A549 treated with Mapracorat at 1 μM for 4 hours (cell line): ENCODE data around the gene SLCO1B1. TPM values are rescaled to one million over a fixed set of nuclear protein-coding genes. Genes with fewer than 3 reads are reported as not detected.

Experiments
- total RNA-seq: library from RNA; stranded (reverse); fragments of 200-300 nt; extraction: Qiagen RNA extraction; gene quantifications from 5 replicates; pipeline ENCODE4 v1.2.3, GENCODE V29; 2022

Gene SLCO1B1
- 0.34 to 0.65 TPM (median 0.39 TPM) in 5 replicates for total RNA-seq

GRCh38 chr12:21130998-21131397 is at the start of gene SLCO1B1:
Gene SLCO1B1, plus strand, starts transcription at chr12:21131194. Its CDS starts 10,381 bp downstream, at chr12:21141575.

Other genes starting within 250 kb of the SLCO1B1 start
- gene SLCO1A2, start 203.7 kb downstream of the SLCO1B1 start, total RNA-seq = 0.13 TPM in 1 of 5 replicates, not detected in the others
- not detected in 5 replicates for gene IAPP, start 241.7 kb downstream of the SLCO1B1 start, total RNA-seq